HG03558 (cell line): ENCODE measurements around the gene GPR183.

Experiments
- ATAC-seq: cut with Tn5 transposase; IDR thresholded peaks from one replicate; pipeline ENCODE4 v1.9.1; 2021; ENCODE audit warnings: moderate number of reproducible peaks; ENCODE audit not compliant: unreplicated experiment; ENCODE audit errors: extremely low read depth

GPR183 gene

DNA sequence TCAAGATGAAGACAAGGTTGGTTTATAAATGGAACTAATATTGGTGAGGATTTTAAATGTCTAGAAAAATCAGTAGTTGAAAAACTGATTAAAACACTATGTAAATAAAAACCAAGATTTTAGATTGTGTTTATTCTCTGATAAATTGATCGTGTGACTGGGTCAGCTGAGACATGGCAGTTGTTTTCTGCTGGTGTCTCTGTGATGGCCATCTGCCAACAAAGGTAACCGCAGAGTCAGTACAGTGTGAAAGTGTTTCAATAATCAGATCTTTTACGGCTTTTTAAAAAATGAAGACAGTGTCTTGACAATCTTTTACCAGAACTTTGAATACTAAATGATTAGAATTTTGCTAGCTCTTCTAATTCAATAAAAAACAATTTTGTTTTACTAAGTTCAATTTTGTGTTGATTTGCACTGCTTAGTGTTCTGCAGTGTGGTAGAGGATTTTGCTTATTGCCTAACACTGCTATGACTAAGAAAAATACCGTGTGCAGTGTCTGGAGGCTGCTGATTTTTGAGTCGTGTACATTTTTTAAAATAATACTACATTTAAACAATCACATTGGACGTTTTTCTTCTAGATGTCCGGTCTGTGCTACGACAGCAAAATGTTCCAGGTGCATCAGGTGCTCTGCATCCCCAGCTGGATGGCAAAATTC, 32.7 kb upstream of the GPR183 start:
- no peak for ATAC-seq

DNA sequence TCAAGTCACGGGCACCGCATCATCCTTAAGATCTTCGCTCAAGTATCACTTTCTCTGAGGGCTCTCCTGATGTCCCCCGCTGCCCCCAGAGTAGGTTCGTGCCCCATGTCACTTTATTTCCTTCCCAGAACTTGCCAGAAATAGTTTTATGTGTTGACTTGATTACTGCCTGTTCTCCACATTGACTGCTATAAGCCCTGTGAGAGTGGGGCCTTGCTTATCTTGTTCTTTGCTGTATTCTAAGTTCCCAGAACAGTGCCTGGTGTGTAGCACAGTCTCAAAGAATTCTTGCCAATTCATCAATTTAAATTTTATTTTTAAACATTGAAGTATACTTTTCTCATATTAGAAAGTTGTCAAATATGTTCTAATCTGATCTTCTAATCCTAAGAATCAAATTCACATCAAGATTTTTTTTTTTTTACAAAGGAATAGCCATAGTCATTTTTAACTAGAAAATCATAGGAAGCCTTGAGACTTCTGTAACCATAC, 32.1 kb upstream of the GPR183 start:
- no peak for ATAC-seq

DNA sequence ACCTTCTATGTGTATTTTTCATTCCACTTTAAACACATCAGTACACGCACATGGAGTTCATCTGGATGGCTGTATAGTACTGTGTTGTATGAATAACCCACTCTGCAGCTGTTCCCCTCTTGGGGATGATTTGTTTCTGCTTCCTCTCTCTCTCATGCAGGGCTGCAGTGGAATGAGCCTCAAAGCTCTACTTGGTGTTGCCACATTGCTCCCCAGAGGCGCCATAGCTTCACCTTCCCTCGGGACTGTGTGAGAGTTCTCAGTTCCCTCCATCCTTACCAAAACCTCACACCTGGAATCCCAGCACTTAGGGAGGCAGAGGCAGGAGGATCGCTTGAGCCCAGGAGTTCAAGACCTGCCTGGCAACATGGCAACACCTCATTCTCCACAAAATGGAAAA, 28.4 kb upstream of the GPR183 start:
- peak; percentile 69 for ATAC-seq

DNA sequence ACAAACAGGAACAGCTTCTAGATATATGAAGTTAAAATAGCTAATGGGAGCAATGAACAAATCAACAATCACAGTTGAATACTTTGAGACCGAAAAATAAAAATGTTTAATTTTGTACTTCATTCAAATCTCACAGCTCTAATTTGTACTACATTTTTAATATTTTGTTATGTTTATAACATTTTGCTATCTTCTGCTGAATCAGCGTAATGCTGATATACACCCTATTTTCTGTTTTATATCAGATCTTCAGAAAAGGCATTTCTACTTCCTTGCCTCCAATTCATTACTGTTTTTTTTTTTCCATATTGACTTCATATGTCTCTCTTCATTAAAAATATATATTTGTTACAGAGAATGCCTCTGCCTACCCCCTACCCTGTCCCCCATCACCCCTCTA, 27.9 kb upstream of the GPR183 start:
- no peak for ATAC-seq

DNA sequence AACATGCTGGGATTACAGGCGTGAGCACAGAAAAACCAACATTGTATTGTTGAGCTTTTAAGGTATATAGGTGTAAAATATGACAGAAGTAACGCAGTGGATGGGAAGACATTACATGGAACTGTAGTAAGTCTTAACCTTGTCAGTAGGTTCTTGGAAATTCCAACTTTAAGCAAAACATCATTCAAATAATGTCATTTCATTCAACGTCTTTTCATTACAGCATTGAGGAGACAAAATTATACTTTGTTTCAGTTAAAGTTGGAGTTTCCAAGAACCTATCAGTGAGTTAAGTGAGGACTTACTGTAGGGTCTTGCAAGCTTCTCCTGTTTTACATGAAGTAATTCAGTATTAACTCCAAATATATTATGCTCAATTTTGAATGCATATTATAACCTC, 27.0 kb upstream of the GPR183 start:
- ATAC-seq: no peak

GRCh38 chr13:99332456-99332855, 25.3 kb upstream of the GPR183 start:
- ATAC-seq: no peak

DNA sequence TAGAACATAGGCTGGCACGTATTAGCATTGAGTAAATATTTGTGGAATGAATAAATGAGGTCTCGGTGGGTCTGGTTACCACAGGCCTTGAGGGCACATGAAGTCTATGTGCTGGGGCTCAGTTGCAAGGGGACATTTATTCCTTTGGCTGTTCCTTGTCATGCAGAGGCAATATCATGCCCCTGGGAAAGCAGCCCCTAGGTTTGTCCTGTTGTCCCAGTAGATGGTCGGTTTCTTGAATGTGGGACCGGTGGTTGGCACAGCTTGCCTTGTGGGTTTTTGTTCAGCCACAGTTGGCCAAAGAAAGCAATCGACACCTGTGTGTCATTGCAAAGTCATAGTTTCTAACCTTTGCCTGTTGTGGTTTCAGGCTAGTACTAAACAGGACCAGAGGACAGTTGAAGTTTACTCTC, 24.7 kb upstream of the GPR183 start:
- ATAC-seq: peak; percentile 69

DNA sequence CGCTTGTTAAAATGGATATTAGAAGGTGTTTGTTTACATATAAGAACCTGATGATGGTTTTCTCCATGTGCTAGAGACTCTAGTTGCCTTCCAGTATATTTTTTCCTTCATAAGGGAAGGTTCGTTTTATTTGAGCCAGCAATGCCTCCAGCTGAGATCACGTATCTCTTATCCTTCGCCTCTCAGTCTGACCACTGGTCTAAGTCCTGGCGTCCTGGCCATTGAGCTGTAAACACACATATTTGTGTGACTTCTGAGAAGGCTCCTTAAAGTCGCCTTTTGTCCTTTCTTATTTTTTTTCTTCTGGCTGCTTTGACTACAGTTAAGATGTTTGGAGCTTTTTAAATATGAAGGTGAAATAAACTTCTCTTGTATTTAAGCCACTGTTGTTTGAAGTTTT, 23.7 kb upstream of the GPR183 start:
- no peak for ATAC-seq

DNA sequence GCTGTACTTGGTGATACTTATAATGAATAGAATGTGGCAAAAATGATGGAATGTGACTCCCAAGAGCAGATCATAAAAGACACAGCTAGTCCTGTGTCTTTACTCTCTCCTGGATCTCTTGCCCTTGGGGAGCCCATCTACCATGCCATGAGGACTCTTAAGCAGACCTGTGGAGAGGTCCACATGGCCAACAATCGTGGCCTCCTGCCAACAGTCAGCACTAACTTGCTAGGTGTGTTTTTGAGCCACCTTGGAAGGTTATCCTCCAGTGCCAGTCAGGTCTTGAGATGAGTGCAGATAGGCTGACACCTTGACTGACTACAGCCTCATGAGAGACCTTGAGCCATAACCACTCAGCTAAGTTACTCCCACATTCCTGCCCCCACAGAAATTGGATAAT, 22.3 kb upstream of the GPR183 start:
- no peak for ATAC-seq

DNA sequence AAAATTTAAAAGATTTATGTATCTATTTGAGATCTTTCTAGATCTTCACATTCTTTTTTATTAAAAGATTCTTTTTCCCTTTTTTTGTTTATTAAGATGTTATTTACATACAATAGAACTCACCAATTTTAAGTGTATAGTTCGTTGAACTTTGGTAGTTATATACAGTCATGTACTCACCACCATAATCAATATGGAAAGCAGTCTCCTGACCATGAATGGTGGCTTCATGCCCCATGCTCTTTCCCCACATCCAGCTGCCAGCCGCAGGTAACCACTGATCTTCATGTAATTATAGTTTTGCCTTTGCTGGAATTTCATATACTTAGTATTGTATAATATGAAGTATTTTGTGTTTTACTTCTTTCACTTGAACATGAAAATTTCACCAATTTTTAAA, 20.6 kb upstream of the GPR183 start:
- ATAC-seq: no peak

DNA sequence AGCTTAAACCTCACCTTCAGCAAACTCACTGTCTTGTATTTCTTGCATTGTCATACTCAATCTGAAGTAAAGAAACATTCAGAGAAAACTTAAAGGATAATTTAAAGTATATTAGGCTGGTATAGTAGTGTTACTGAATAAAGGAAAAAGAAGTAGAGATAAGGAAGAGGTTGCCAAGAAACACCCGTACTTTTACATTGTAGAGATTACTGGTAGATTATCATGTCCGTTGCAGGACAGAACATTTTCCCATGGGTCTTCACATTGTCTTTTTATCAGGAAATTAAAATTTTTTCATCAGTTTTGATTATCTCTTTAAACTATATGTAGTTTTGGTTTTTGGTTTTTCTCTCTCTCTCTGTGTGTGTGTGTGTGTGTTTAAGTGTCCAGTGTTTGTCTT, 19.9 kb upstream of the GPR183 start:
- no peak for ATAC-seq

DNA sequence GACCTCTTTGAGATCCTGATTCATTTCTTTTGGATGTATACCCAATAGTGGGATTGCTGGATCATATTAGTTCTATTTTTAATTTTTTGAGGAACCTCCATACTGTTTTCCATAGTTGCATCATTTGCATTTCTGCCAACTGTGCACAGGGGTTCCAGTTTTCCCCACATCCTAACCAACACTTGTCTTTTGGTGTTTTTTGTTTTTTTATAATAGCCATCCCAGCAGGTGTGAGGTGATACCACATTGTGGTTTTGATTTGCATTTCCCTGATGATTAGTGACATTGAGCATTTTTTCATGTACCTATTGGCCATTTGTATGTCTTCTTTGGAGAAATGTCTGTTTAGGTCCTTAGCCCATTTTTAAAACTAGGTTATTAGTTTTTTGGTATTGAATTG, 18.8 kb upstream of the GPR183 start:
- ATAC-seq: no peak

DNA sequence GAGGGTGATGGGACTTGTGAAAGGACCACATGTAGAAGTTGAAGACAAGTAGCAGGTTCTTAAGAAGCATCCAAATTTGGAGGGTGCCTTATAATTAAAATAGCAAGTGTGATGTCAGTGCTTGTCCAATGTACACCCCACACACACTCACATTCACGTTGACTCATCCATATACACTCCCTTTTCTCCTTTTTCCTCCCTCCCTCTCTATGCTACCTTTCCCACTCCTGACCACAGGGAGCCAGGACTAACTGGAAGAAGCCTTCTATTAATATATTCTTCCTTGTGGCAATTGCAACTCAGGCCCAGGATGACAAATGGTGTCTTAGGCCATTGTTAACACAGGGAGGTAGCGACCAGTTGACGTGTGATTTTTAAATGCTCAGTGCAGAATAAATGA, 16.3 kb upstream of the GPR183 start:
- ATAC-seq: no peak

DNA sequence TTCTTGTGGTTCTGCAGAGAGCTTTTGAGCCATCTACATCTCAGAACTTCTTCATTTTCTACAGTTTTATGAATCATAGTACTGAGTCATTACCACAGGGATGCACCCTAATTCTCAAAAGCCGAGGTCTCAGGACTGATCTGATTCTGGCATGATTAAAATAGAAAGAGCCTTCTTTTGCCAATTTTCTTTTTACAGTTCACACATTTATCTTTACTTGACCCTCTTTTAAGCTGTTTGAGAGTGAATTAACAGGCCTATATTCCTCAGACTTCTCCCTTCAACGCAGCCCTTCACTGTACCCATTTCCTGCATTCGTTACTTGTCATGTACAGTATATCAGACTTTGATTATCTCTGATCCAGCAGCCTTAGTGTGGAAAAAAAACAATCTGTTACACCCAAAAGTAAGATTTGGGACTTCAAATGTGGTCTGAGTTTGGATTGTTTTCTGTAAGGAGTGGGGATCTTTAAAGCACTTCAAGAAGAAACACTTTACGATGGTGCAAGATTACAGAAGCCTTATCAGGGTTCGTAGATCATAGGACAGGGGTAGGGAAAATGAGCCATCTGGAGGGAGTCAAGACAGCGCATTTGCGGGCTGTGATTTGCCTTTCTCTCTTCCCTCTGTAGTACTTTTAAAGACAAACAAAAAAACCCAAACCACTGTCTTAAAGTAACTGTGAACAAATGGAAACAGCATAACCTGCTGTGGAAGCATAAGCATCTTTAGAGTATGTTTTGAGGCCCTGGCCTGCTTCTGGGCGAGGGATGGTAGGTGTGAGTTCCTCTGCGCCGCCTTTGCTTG, 15.3 kb upstream of the GPR183 start:
- peak; percentile 82 for ATAC-seq

DNA sequence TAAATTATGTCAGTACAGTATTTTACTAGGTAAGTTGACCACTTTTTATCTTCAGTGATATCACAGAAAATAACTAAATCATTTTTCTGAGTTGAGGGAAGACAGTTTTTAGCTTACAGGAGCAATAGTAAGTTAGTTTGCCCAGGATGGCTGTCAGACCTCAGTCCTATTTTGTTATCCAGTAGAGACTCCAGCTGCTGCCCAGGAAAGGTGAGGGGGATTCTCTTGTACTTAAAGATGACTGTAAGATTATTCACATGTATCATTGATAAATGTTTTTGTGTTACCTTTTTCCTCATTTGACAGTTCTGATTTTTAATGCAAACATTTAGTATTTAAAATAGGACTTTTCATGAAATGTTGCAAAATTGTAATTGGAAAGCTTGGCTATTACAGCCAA, 14.5 kb upstream of the GPR183 start:
- no peak for ATAC-seq

GRCh38 chr13:99320693-99321481, 13.7 kb upstream of the GPR183 start:
- ATAC-seq: no peak

DNA sequence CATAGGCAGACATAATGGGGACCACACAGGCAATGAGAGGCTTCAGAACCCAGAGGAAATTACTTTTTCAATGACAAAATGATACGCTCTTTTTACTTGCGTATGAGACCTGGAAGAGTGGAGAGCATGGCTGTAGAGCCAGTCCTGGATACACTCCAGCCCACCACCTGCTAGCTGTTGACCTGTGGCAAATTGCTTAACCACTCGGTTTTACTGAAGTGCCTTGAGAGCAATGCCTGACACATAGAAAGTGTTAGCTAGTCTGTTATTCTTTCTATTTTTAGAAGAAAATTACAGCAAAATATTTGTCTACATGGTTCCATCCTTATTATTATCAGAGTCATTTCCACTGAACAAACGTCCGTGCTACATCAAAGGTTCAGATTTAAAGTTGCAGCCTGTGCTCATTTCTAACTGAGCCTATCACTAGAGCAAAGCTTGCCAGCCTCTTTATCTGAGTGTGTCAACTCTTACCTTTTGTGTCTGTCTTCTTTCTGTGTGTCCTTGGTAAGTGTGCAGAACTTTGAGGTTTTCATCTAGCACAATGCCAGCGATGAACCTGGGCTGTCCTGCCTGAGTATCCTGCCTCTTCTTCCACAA, 9.6 kb upstream of the GPR183 start:
- ATAC-seq: no peak

GRCh38 chr13:99316224-99316623, 9.0 kb upstream of the GPR183 start:
- no peak for ATAC-seq

DNA sequence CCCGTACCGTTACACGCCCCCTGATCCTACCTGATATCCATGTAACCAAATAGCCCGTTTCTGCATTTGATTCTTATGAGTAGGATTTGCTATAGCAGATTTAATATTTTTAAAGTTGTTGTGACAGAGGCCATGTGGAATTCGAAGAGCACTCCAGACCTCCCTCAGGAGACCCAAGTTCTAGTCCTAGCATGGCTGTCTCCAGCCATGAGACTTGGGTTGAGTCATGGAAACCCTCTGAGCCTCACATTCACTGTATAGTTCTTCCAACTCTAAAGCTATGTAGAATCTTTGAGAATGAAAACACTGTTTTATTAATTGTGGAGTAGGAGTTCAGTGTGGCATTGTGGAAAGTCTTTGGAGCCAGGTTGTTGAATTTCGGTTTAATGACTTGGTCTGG, 8.0 kb upstream of the GPR183 start:
- ATAC-seq: no peak

DNA sequence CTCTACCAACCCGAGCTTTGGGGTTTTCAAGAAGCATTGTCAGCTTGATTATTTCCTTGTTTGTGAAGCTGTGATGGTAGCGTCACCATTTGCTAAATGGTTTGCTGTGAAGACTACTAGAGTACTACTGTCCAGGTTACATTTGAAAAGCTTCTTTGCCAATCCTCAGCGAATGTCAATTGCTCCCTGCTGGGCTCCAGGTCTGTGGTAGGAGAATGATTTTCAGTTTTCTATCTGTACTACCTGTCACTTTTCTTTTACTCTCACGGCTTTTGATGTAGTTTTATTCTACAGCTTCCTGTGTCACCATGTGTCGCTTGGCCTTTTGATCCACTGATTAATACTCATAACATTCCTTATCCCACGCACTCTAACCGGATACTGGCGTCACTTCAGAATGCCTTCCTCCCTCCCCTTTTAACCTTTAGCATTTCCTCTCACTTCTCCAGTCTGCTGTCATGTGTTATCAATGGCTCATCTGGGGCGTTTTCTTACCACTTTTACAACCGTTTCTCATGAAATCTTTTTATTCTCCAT, 7.5 kb upstream of the GPR183 start:
- no peak for ATAC-seq
